ENCODE results near the gene GIPC3.

- TF ChIP-seq EP300 (IDR thresholded peaks at IDR 0.05; ENCODE audit: borderline replicate concordance) (no peak), RAD21 (IDR thresholded peaks at IDR 0.05; ENCODE audit: low read depth) (no peak), TEAD4 (IDR thresholded peaks at IDR 0.05) (no peak), EGR1 (IDR thresholded peaks at IDR 0.05) (no peak), FOXM1 (IDR thresholded peaks at IDR 0.05; ENCODE audit: borderline replicate concordance, low read depth) (no peak), MAX (IDR thresholded peaks at IDR 0.05) (no peak), REST (IDR thresholded peaks at IDR 0.05; ENCODE audit: low read depth) (no peak), CREB1 (IDR thresholded peaks at IDR 0.05; ENCODE audit: low read depth) (no peak), YY1 (IDR thresholded peaks at IDR 0.05; ENCODE audit: low read depth) (no peak)
Measured at GRCh38 chr19:3563709-3564524, 21.4 kb upstream of the GIPC3 start.

Measured in Ishikawa (cell line).